CD14-positive monocyte (primary cell): Measurements from ENCODE around the gene UQCR10. TPM values are rescaled to one million over a fixed set of nuclear protein-coding genes. Genes with fewer than 3 reads are reported as not detected.

Experiments used
- DNase-seq, 3 donors: peaks; one replicate each; pipeline ENCODE4 v3.0.0-alpha.2; 2011 to 2022
- H2AFZ ChIP-seq: 2 replicates; pipeline ENCODE4 v1.6.0; 2012; ENCODE audit warnings: mild to moderate bottlenecking, low read depth, low read length, inconsistent platforms; ENCODE audit not compliant: insufficient read depth, poor library complexity, severe bottlenecking
- H3K27ac ChIP-seq, 2 donors: 1 replicate in 1 of 2; 2 replicates in 1 of 2; pipeline ENCODE4 v1.5.1; 2012 to 2013; ENCODE audit warnings: low read length in 2 of 2, control low read depth in 1 of 2, inconsistent platforms in 1 of 2, low read depth in 1 of 2, mild to moderate bottlenecking in 1 of 2
- H3K27me3 ChIP-seq, 2 donors: one replicate each; pipeline versions ENCODE4 v1.6.0 to v1.6.1; 2011 to 2013; ENCODE audit warnings: low read length in 2 of 2; ENCODE audit not compliant: control insufficient read depth in 2 of 2, insufficient read depth in 2 of 2
- H3K36me3 ChIP-seq, 2 donors: replicated peaks in 1 of 2; 1 replicate in 1 of 2; 2 replicates in 1 of 2; pipeline versions ENCODE4 v1.5.1 to v1.6.1; 2012 to 2013; ENCODE audit warnings: low read length in 2 of 2, control low read depth in 1 of 2, inconsistent platforms in 1 of 2, mild to moderate bottlenecking in 1 of 2; ENCODE audit not compliant: insufficient read depth in 2 of 2, control insufficient read depth in 1 of 2
- H3K4me1 ChIP-seq, 2 donors: 1 replicate in 1 of 2; 2 replicates in 1 of 2; pipeline versions ENCODE4 v1.5.1 to v1.6.1; 2012 to 2013; ENCODE audit warnings: low read length in 2 of 2, control low read depth in 1 of 2, inconsistent platforms in 1 of 2, mild to moderate bottlenecking in 1 of 2, moderate library complexity in 1 of 2; ENCODE audit not compliant: insufficient read depth in 2 of 2, control insufficient read depth in 1 of 2
- H3K4me2 ChIP-seq: replicated peaks from 2 replicates; pipeline ENCODE3; 2012; ENCODE audit warnings: low read length, moderate library complexity, mild to moderate bottlenecking; ENCODE audit not compliant: poor library complexity, severe bottlenecking; ENCODE audit errors: extremely low read depth
- H3K4me3 ChIP-seq, 3 experiments: fragments of 200-600 bp in 1 of 3; sonication (generic) in 1 of 3; replicated peaks in 1 of 3; 1 replicate in 2 of 3; 2 replicates in 1 of 3; pipeline ENCODE4 v1.5.1; 2011 to 2013; ENCODE audit warnings: low read length in 3 of 3, mild to moderate bottlenecking in 3 of 3, control low read depth in 2 of 3, low read depth in 2 of 3, inconsistent platforms in 1 of 3, moderate library complexity in 1 of 3
- H3K79me2 ChIP-seq: 2 replicates; pipeline ENCODE4 v1.6.0; 2012; ENCODE audit warnings: mild to moderate bottlenecking, control low read depth, inconsistent platforms, low read length, moderate library complexity; ENCODE audit not compliant: insufficient read depth
- H3K9ac ChIP-seq: 2 replicates; pipeline ENCODE4 v1.6.0; 2017; ENCODE audit warnings: low read length, mild to moderate bottlenecking; ENCODE audit not compliant: insufficient read depth, poor library complexity, severe bottlenecking
- H3K9me3 ChIP-seq, 2 donors: replicated peaks in 1 of 2; 1 replicate in 1 of 2; 2 replicates in 1 of 2; pipeline versions ENCODE4 v1.5.1 to v1.6.1; 2012 to 2013; ENCODE audit warnings: low read length in 2 of 2, control low read depth in 1 of 2; ENCODE audit not compliant: control insufficient read depth in 1 of 2, insufficient read depth in 1 of 2
- H4K20me1 ChIP-seq: 2 replicates; pipeline ENCODE4 v1.6.0; 2012; ENCODE audit warnings: mild to moderate bottlenecking, low read length, control low read depth, moderate library complexity; ENCODE audit not compliant: insufficient read depth
- H3K27ac Mint-ChIP-seq, 7 donors: one replicate each; pipeline ENCODE4 v1.8.0; 2020; ENCODE audit warnings: mild to moderate bottlenecking in 7 of 7, mixed read lengths in 7 of 7, moderate library complexity in 6 of 7, inconsistent platforms in 2 of 7
- H3K27me3 Mint-ChIP-seq, 3 donors: one replicate each; pipeline ENCODE4 v1.8.0; 2021 to 2022; ENCODE audit warnings: low read depth in 3 of 3, mild to moderate bottlenecking in 3 of 3, mixed read lengths in 3 of 3, moderate library complexity in 3 of 3, inconsistent platforms in 1 of 3
- H3K36me3 Mint-ChIP-seq, 2 donors: one replicate each; pipeline ENCODE4 v1.8.0; 2020; ENCODE audit warnings: mixed read lengths in 2 of 2, inconsistent platforms in 1 of 2, mild to moderate bottlenecking in 1 of 2
- H3K4me1 Mint-ChIP-seq: one replicate; pipeline ENCODE4 v1.8.0; 2020; ENCODE audit warnings: mild to moderate bottlenecking, mixed read lengths
- H3K4me3 Mint-ChIP-seq, 2 donors: one replicate each; pipeline ENCODE4 v1.8.0; 2020; ENCODE audit warnings: mild to moderate bottlenecking in 2 of 2, mixed read lengths in 2 of 2, moderate library complexity in 1 of 2
- H3K9me3 Mint-ChIP-seq, 7 donors: one replicate each; pipeline ENCODE4 v1.8.0; 2020 to 2022; ENCODE audit warnings: mixed read lengths in 7 of 7, mild to moderate bottlenecking in 6 of 7, moderate library complexity in 6 of 7, inconsistent platforms in 2 of 7
- WGBS: methylation state at CpG from one replicate; pipeline ENCODE4 v1.1.5; 2013; ENCODE audit warnings: missing lambda C conversion rate; ENCODE audit not compliant: insufficient coverage; 5-methylcytosine and 5-hydroxymethylcytosine counted together
- intact Hi-C, 2 donors: fragments of 100-400 bp; cut with micrococcal nuclease; formaldehyde crosslinking; loops; one replicate each; pipeline versions ENCODE4 v1.15.0 to v1.15.1; 2023
- polyA plus RNA-seq, 3 donors: library from polyadenylated mRNA; depleted of rRNA in 1 of 3; unstranded in 2 of 3; stranded (reverse) in 1 of 3; fragments of 300-500 nt in 2 of 3; fragments of >200 nt in 1 of 3; fragmentation: Illumina TruSeq in 2 of 3; gene quantifications; 1 replicate in 2 of 3; 2 replicates in 1 of 3; pipeline ENCODE4 v1.2.3, GENCODE V29; 2012 to 2021
- TF ChIP-seq, protein P1 (sequence below): fragments of 200-600 bp; IDR thresholded peaks from one replicate; pipeline ENCODE4 v1.8.0; 2022; ENCODE audit warnings: antibody characterized with exemption, mild to moderate bottlenecking

The UQCR10 gene
- polyA plus RNA-seq, 3 donors, result 99.0 to 314 (median 287) TPM

DNA sequence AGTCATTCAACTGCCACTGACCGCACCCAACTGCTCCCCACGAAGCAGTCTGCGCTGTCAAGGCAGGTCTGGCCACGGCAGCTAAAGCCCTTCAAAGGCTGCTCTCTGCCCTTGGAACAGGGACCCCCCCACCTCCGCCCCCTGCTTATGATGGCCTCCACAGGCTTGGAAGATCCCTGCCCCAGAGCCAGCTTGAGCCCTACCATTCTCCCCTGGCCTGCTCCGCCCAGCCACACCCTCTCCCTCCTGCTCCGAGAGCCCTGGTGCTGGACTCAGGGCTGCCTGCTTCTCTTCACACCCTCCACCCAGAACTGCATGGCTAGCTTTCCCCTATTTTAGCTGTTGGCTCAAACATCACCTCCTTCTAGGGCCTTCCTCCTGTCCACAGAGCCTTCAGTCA, 19.3 kb upstream of the UQCR10 start:
- Mint-ChIP-seq H3K4me1 (peaks cover 21% of the 10 kb centered on the region), H3K9me3 (no peaks in the 10 kb centered on the region), H3K27ac (peak overlapping the region in 3 of 7 donors; percentile 8 to 48 (median 24)), H3K27me3 (no peaks in the 10 kb centered on the region), H3K36me3 (peaks cover 48 to 69% of the 10 kb centered on the region in 2 donors), H3K4me3 (no peak overlapping the region)
- H4K20me1 ChIP-seq, result no peaks in the 10 kb centered on the region
- H3K4me3 ChIP-seq, result no peak overlapping the region
- WGBS, result 99% methylated on average over 7 of the region's 7 CpGs
- peaks cover 12% of the 10 kb centered on the region for H3K79me2 ChIP-seq
- TF ChIP-seq, protein P1, sequence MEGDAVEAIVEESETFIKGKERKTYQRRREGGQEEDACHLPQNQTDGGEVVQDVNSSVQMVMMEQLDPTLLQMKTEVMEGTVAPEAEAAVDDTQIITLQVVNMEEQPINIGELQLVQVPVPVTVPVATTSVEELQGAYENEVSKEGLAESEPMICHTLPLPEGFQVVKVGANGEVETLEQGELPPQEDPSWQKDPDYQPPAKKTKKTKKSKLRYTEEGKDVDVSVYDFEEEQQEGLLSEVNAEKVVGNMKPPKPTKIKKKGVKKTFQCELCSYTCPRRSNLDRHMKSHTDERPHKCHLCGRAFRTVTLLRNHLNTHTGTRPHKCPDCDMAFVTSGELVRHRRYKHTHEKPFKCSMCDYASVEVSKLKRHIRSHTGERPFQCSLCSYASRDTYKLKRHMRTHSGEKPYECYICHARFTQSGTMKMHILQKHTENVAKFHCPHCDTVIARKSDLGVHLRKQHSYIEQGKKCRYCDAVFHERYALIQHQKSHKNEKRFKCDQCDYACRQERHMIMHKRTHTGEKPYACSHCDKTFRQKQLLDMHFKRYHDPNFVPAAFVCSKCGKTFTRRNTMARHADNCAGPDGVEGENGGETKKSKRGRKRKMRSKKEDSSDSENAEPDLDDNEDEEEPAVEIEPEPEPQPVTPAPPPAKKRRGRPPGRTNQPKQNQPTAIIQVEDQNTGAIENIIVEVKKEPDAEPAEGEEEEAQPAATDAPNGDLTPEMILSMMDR, result no peak
- peaks cover 40 to 51% of the 10 kb centered on the region in 2 donors for H3K36me3 ChIP-seq
- no peaks in the 10 kb centered on the region for H3K27me3 ChIP-seq
- no peak overlapping the region for H2AFZ ChIP-seq
- no peak for DNase-seq
- no peak overlapping the region for H3K27ac ChIP-seq
- H3K4me2 ChIP-seq, result no peak overlapping the region
- H3K9me3 ChIP-seq, result no peaks in the 10 kb centered on the region
- intact Hi-C loops, result no loop called here
- peaks cover 19 to 21% of the 10 kb centered on the region in 2 donors for H3K4me1 ChIP-seq
- no peak overlapping the region for H3K9ac ChIP-seq

DNA sequence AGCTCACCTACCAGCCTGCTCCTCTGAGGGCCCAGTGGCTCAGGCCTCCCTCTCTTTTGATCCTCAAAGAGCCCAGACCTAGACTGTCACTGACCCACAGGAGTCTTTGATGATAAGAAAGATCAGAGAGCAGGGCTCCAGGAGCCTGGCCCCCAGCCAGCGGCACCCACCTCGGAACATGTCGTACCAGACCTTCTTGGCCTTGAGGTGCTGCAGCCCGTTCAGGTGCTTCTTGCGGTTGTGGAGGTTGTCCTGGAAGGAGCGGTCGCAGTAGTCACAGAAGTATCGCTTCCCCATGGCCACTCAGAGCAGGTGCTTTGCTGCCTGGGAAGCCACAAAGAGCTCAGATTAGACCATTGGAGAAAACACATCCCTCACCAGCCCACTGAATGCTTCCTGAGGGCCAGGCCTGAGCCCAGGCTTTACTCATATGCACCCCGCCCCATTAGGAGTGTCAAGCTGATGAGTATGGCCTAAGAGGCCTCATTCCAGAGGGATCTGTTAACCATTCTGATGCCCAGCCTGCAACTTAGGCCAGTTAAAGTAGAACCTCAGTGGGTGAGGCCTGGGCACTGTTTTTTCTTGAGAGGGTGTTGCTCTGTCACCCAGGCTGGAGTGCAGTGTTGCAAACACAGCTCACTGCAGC, 18.8 kb upstream of the UQCR10 start:
- Histone ChIP-seq H3K4me1 (peaks cover 19 to 21% of the 10 kb centered on the region in 2 donors), H3K9me3 (no peaks in the 10 kb centered on the region), H3K36me3 (peaks cover 40 to 57% of the 10 kb centered on the region in 2 donors), H3K79me2 (peaks cover 12% of the 10 kb centered on the region), H3K27me3 (no peaks in the 10 kb centered on the region), H4K20me1 (no peaks in the 10 kb centered on the region), H3K4me3 (no peak overlapping the region), H3K4me2 (no peak overlapping the region), H3K9ac (no peak overlapping the region), H3K27ac (no peak overlapping the region), H2AFZ (no peak overlapping the region)
- intact Hi-C loops, result no loop called here
- H3K27me3 Mint-ChIP-seq, result no peaks in the 10 kb centered on the region
- DNase-seq, result no peak
- peaks cover 45 to 72% of the 10 kb centered on the region in 2 donors for H3K36me3 Mint-ChIP-seq
- no peak overlapping the region for H3K4me3 Mint-ChIP-seq
- H3K9me3 Mint-ChIP-seq, result no peaks in the 10 kb centered on the region
- TF ChIP-seq, protein P1, result no peak
- H3K27ac Mint-ChIP-seq, result peak overlapping the region in 3 of 7 donors; percentile 8 to 48 (median 24)
- WGBS, result 96% methylated on average over 9 of the region's 9 CpGs
- peaks cover 21% of the 10 kb centered on the region for H3K4me1 Mint-ChIP-seq
